ENCODE data around the gene ROR2.

ROR2 gene

GRCh38 chr9:91873637-91874051 is 76.4 kb downstream of the ROR2 start:
- DNase-seq (ENCODE audit: low spot score) = no peak

GRCh38 chr9:91868732-91869391 is 81.2 kb downstream of the ROR2 start:
- DNase-seq (ENCODE audit: low spot score) = no peak

GRCh38 chr9:91867740-91868139 is 82.3 kb downstream of the ROR2 start:
- DNase-seq (ENCODE audit: low spot score) = no peak

GRCh38 chr9:91865041-91865440 is 85.0 kb downstream of the ROR2 start:
- no peak for DNase-seq (ENCODE audit: low spot score)

GRCh38 chr9:91864380-91864779 is 85.6 kb downstream of the ROR2 start:
- DNase-seq (ENCODE audit: low spot score) = no peak

- DNase-seq (ENCODE audit: low spot score) = no peak
These were observed 86.6 kb downstream of the ROR2 start for GRCh38 chr9:91863469-91863868.

- DNase-seq (ENCODE audit: low spot score) = no peak
These were observed 91.6 kb downstream of the ROR2 start for GRCh38 chr9:91858213-91859030.

GRCh38 chr9:91857291-91858212 is 92.5 kb downstream of the ROR2 start:
- no peak for DNase-seq (ENCODE audit: low spot score)

GRCh38 chr9:91856419-91856818 is 93.6 kb downstream of the ROR2 start:
- no peak for DNase-seq (ENCODE audit: low spot score)

- DNase-seq (ENCODE audit: low spot score) = no peak
These were observed 94.8 kb downstream of the ROR2 start for GRCh38 chr9:91855196-91855595.

- DNase-seq (ENCODE audit: low spot score) = no peak
These were observed 97.2 kb downstream of the ROR2 start for GRCh38 chr9:91852801-91853347.

GRCh38 chr9:91849694-91850093 is 100.3 kb downstream of the ROR2 start:
- no peak for DNase-seq (ENCODE audit: low spot score)

- no peak for DNase-seq (ENCODE audit: low spot score)
These were observed 101.9 kb downstream of the ROR2 start for GRCh38 chr9:91848146-91848545.

- DNase-seq (ENCODE audit: low spot score) = no peak
These were observed 102.4 kb downstream of the ROR2 start for GRCh38 chr9:91847581-91848091.

GRCh38 chr9:91845879-91846278 is 104.1 kb downstream of the ROR2 start:
- no peak for DNase-seq (ENCODE audit: low spot score)

- DNase-seq (ENCODE audit: low spot score) = no peak
These were observed 105.2 kb downstream of the ROR2 start for GRCh38 chr9:91844701-91845291.

GRCh38 chr9:91844190-91844589 is 105.8 kb downstream of the ROR2 start:
- DNase-seq (ENCODE audit: low spot score) = no peak

- DNase-seq (ENCODE audit: low spot score) = no peak
These were observed 106.3 kb downstream of the ROR2 start for GRCh38 chr9:91843623-91844148.

GRCh38 chr9:91843093-91843492 is 106.9 kb downstream of the ROR2 start:
- DNase-seq (ENCODE audit: low spot score) = no peak

GRCh38 chr9:91842358-91843049 is 107.5 kb downstream of the ROR2 start:
- DNase-seq (ENCODE audit: low spot score) = no peak

GRCh38 chr9:91841591-91841990 is 108.4 kb downstream of the ROR2 start:
- no peak for DNase-seq (ENCODE audit: low spot score)

All from hepatic stellate cell (primary cell).